Measurements from ENCODE around the gene TINAG.

TINAG gene

GRCh38 chr6:54391577-54391976 is 83.3 kb downstream of the TINAG start:
- in situ Hi-C loops (cut with MboI; ENCODE audit: low sequenced_read_pairs, unreplicated experiment): no loop called here

GRCh38 chr6:54403096-54403495 is 94.9 kb downstream of the TINAG start:
- in situ Hi-C loops (cut with MboI; ENCODE audit: low sequenced_read_pairs, unreplicated experiment): no loop called here
- no peak for DNase-seq (ENCODE audit: low spot score)
- TF ChIP-seq CTCF (IDR thresholded peaks at IDR 0.05; ENCODE audit: borderline replicate concordance, control extremely low read depth, extremely low read depth, insufficient read depth, missing control alignments): no peak

More at GRCh38 chr6:54391577-54391976, 83.3 kb downstream of the TINAG start:
- no peak for TF ChIP-seq CTCF (IDR thresholded peaks at IDR 0.05; ENCODE audit: borderline replicate concordance, control extremely low read depth, extremely low read depth, insufficient read depth, missing control alignments)
- no peak for DNase-seq (ENCODE audit: low spot score)

- in situ Hi-C loops (cut with MboI; ENCODE audit: low sequenced_read_pairs, unreplicated experiment): no loop called here
- DNase-seq (ENCODE audit: low spot score): no peak
- no peak for TF ChIP-seq CTCF (IDR thresholded peaks at IDR 0.05; ENCODE audit: borderline replicate concordance, control extremely low read depth, extremely low read depth, insufficient read depth, missing control alignments)
Measured at GRCh38 chr6:54404791-54405190, 96.5 kb downstream of the TINAG start.

- in situ Hi-C loops (cut with MboI; ENCODE audit: low sequenced_read_pairs, unreplicated experiment): no loop called here
- DNase-seq (ENCODE audit: low spot score): no peak
- no peak for TF ChIP-seq CTCF (IDR thresholded peaks at IDR 0.05; ENCODE audit: borderline replicate concordance, control extremely low read depth, extremely low read depth, insufficient read depth, missing control alignments)
Measured at GRCh38 chr6:54411767-54412166, 103.5 kb downstream of the TINAG start.

- no peak for DNase-seq (ENCODE audit: low spot score)
- no peak for TF ChIP-seq CTCF (IDR thresholded peaks at IDR 0.05; ENCODE audit: borderline replicate concordance, control extremely low read depth, extremely low read depth, insufficient read depth, missing control alignments)
- in situ Hi-C loops (cut with MboI; ENCODE audit: low sequenced_read_pairs, unreplicated experiment): no loop called here
Measured at GRCh38 chr6:54415517-54415916, 107.3 kb downstream of the TINAG start.

GRCh38 chr6:54419885-54420284 is 111.6 kb downstream of the TINAG start:
- no peak for DNase-seq (ENCODE audit: low spot score)
- in situ Hi-C loops (cut with MboI; ENCODE audit: low sequenced_read_pairs, unreplicated experiment): no loop called here
- TF ChIP-seq CTCF (IDR thresholded peaks at IDR 0.05; ENCODE audit: borderline replicate concordance, control extremely low read depth, extremely low read depth, insufficient read depth, missing control alignments): no peak

GRCh38 chr6:54426995-54427394 is 118.8 kb downstream of the TINAG start:
- DNase-seq (ENCODE audit: low spot score): no peak
- TF ChIP-seq CTCF (IDR thresholded peaks at IDR 0.05; ENCODE audit: borderline replicate concordance, control extremely low read depth, extremely low read depth, insufficient read depth, missing control alignments): no peak
- in situ Hi-C loops (cut with MboI; ENCODE audit: low sequenced_read_pairs, unreplicated experiment): no loop called here

Data from GM13976 (cell line).